Measurements from ENCODE around the gene KRTAP3-2. TPM values are rescaled to one million over a fixed set of nuclear protein-coding genes. Genes with fewer than 3 reads are reported as not detected.

Gene KRTAP3-2
- polyA plus RNA-seq, 1 experiment: not detected

Small RNAs within 50 kb of the gene (small RNA-seq; reads per million reads assigned to genes)
- gene KRTAP3-4P (ENCODE audit: insufficient read length, low read depth): not detected

Other genes starting within 250 kb of the KRTAP3-2 start
- gene KRT25, start 244.6 kb downstream of the KRTAP3-2 start, polyA plus RNA-seq (2011; rRNA removed): not detected in 2 replicates
- not detected in 2 replicates for gene KRT26, start 227.7 kb downstream of the KRTAP3-2 start, polyA plus RNA-seq (2011; rRNA removed)
- not detected in 2 replicates for gene KRT27, start 217.4 kb downstream of the KRTAP3-2 start, polyA plus RNA-seq (2011; rRNA removed)
- not detected in 2 replicates for gene KRT28, start 199.9 kb downstream of the KRTAP3-2 start, polyA plus RNA-seq (2011; rRNA removed)
- 35.4 and 35.8 TPM in 2 replicates for gene KRT10, start 177.3 kb downstream of the KRTAP3-2 start, polyA plus RNA-seq (2011; rRNA removed)
- gene KRT12, start 132.7 kb downstream of the KRTAP3-2 start, polyA plus RNA-seq (2011; rRNA removed): not detected in 2 replicates
- not detected in 2 replicates for gene KRT20, start 114.7 kb downstream of the KRTAP3-2 start, polyA plus RNA-seq (2011; rRNA removed)
- 0.06 TPM in 1 of 2 replicates, not detected in the other for gene KRT23, start 62.3 kb downstream of the KRTAP3-2 start, polyA plus RNA-seq (2011; rRNA removed)
- gene KRT39, start 33.0 kb downstream of the KRTAP3-2 start, polyA plus RNA-seq (2011; rRNA removed): 0.11 TPM in 1 of 2 replicates, not detected in the other
- gene KRT40, start 15.6 kb downstream of the KRTAP3-2 start, polyA plus RNA-seq (2011; rRNA removed): not detected in 2 replicates
- gene KRTAP3-3, start 5.7 kb downstream of the KRTAP3-2 start, polyA plus RNA-seq (2011; rRNA removed): not detected in 2 replicates
- gene KRTAP3-1, start 9.2 kb upstream of the KRTAP3-2 start, polyA plus RNA-seq (2011; rRNA removed): not detected in 2 replicates
- gene KRTAP1-5, start 27.3 kb upstream of the KRTAP3-2 start, polyA plus RNA-seq (2011; rRNA removed): 16.9 and 20.2 TPM in 2 replicates
- gene KRTAP1-4, start 30.3 kb upstream of the KRTAP3-2 start, polyA plus RNA-seq (2011; rRNA removed): not detected in 2 replicates
- gene KRTAP1-3, start 35.0 kb upstream of the KRTAP3-2 start, polyA plus RNA-seq (2011; rRNA removed): not detected in 2 replicates
- 0.19 and 0.27 TPM in 2 replicates for gene KRTAP1-1, start 41.5 kb upstream of the KRTAP3-2 start, polyA plus RNA-seq (2011; rRNA removed)
- gene KRTAP2-1, start 47.4 kb upstream of the KRTAP3-2 start, polyA plus RNA-seq (2011; rRNA removed): not detected in 2 replicates
- gene KRTAP2-2, start 55.3 kb upstream of the KRTAP3-2 start, polyA plus RNA-seq (2011; rRNA removed): not detected in 2 replicates
- gene KRTAP2-3, start 60.2 kb upstream of the KRTAP3-2 start, polyA plus RNA-seq (2011; rRNA removed): 1.3 and 2.5 TPM in 2 replicates
- gene KRTAP2-4, start 66.0 kb upstream of the KRTAP3-2 start, polyA plus RNA-seq (2011; rRNA removed): not detected in 2 replicates
- gene KRTAP4-7, start 84.2 kb upstream of the KRTAP3-2 start, polyA plus RNA-seq (2011; rRNA removed): not detected in 2 replicates
- gene KRTAP4-8, start 98.2 kb upstream of the KRTAP3-2 start, polyA plus RNA-seq (2011; rRNA removed): not detected in 2 replicates
- not detected in 2 replicates for gene KRTAP4-16, start 102.3 kb upstream of the KRTAP3-2 start, polyA plus RNA-seq (2011; rRNA removed)
- gene KRTAP4-9, start 105.5 kb upstream of the KRTAP3-2 start, polyA plus RNA-seq (2011; rRNA removed): not detected in 2 replicates
- gene KRTAP4-11, start 118.5 kb upstream of the KRTAP3-2 start, polyA plus RNA-seq (2011; rRNA removed): not detected in 2 replicates
- gene KRTAP4-12, start 124.3 kb upstream of the KRTAP3-2 start, polyA plus RNA-seq (2011; rRNA removed): not detected in 2 replicates
- gene KRTAP4-6, start 140.6 kb upstream of the KRTAP3-2 start, polyA plus RNA-seq (2011; rRNA removed): not detected in 2 replicates
- gene KRTAP4-5, start 149.9 kb upstream of the KRTAP3-2 start, polyA plus RNA-seq (2011; rRNA removed): not detected in 2 replicates
- not detected in 2 replicates for gene KRTAP4-4, start 160.8 kb upstream of the KRTAP3-2 start, polyA plus RNA-seq (2011; rRNA removed)
- gene KRTAP4-3, start 168.3 kb upstream of the KRTAP3-2 start, polyA plus RNA-seq (2011; rRNA removed): not detected in 2 replicates
- gene KRTAP4-2, start 178.3 kb upstream of the KRTAP3-2 start, polyA plus RNA-seq (2011; rRNA removed): not detected in 2 replicates
- not detected in 2 replicates for gene KRTAP4-1, start 185.0 kb upstream of the KRTAP3-2 start, polyA plus RNA-seq (2011; rRNA removed)
- gene KRTAP9-1, start 190.0 kb upstream of the KRTAP3-2 start, polyA plus RNA-seq (2011; rRNA removed): not detected in 2 replicates
- gene KRTAP9-2, start 226.7 kb upstream of the KRTAP3-2 start, polyA plus RNA-seq (2011; rRNA removed): not detected in 2 replicates
- not detected in 2 replicates for gene KRTAP9-3, start 232.5 kb upstream of the KRTAP3-2 start, polyA plus RNA-seq (2011; rRNA removed)
- gene KRTAP9-8, start 238.1 kb upstream of the KRTAP3-2 start, polyA plus RNA-seq (2011; rRNA removed): not detected in 2 replicates
- gene KRTAP9-4, start 249.8 kb upstream of the KRTAP3-2 start, polyA plus RNA-seq (2011; rRNA removed): not detected in 2 replicates

Measured in AG04450 (cell line).